ENCODE results near the gene PIAS1. TPM values are rescaled to one million over a fixed set of nuclear protein-coding genes. Genes with fewer than 3 reads are reported as not detected.
"Not testable (repeated sequence)": the region's sequence is repeated elsewhere in the genome, so short reads cannot be mapped to it uniquely, and the experiment has no call there.

The PIAS1 gene
- 46.5 TPM for polyA plus RNA-seq
- long read RNA-seq, donor 1, full-length matches to known transcripts, result 2 of 7 reads
- long read RNA-seq, donor 1, partial matches to known transcripts, result 5 of 7 reads
- long read RNA-seq, donor 1, other reads (novel, unspliced or antisense), result 0 of 7 reads
- long read RNA-seq, donor 2, full-length matches to known transcripts, result 4 of 819 reads
- long read RNA-seq, donor 2, partial matches to known transcripts, result 747 of 819 reads
- long read RNA-seq, donor 2, other reads (novel, unspliced or antisense), result 68 of 819 reads
- long read RNA-seq, donor 3, result 0 reads
- long read RNA-seq, donor 4, partial matches to known transcripts, result 40 of 75 reads
- long read RNA-seq, donor 4, other reads (novel, unspliced or antisense), result 35 of 75 reads
- long read RNA-seq, donor 5, full-length matches to known transcripts, result 8 of 179 reads
- long read RNA-seq, donor 5, partial matches to known transcripts, result 76 of 179 reads
- long read RNA-seq, donor 5, other reads (novel, unspliced or antisense), result 95 of 179 reads
- long read RNA-seq, donor 6, full-length matches to known transcripts, result 7 of 526 reads
- long read RNA-seq, donor 6, partial matches to known transcripts, result 426 of 526 reads
- long read RNA-seq, donor 6, other reads (novel, unspliced or antisense), result 93 of 526 reads
- long read RNA-seq, donor 7, full-length matches to known transcripts, result 2 of 15 reads
- long read RNA-seq, donor 7, partial matches to known transcripts, result 13 of 15 reads
- long read RNA-seq, donor 7, other reads (novel, unspliced or antisense), result 0 of 15 reads
- long read RNA-seq, donor 8, full-length matches to known transcripts, result 9 of 26 reads
- long read RNA-seq, donor 8, partial matches to known transcripts, result 17 of 26 reads
- long read RNA-seq, donor 8, other reads (novel, unspliced or antisense), result 0 of 26 reads
- long read RNA-seq, donor 9, full-length matches to known transcripts, result 8 of 30 reads
- long read RNA-seq, donor 9, partial matches to known transcripts, result 22 of 30 reads
- long read RNA-seq, donor 9, other reads (novel, unspliced or antisense), result 0 of 30 reads
- long read RNA-seq, donor 10, full-length matches to known transcripts, result 7 of 39 reads
- long read RNA-seq, donor 10, partial matches to known transcripts, result 32 of 39 reads
- long read RNA-seq, donor 10, other reads (novel, unspliced or antisense), result 0 of 39 reads
- long read RNA-seq, donor 11, full-length matches to known transcripts, result 6 of 432 reads
- long read RNA-seq, donor 11, partial matches to known transcripts, result 215 of 432 reads
- long read RNA-seq, donor 11, other reads (novel, unspliced or antisense), result 211 of 432 reads

DNA sequence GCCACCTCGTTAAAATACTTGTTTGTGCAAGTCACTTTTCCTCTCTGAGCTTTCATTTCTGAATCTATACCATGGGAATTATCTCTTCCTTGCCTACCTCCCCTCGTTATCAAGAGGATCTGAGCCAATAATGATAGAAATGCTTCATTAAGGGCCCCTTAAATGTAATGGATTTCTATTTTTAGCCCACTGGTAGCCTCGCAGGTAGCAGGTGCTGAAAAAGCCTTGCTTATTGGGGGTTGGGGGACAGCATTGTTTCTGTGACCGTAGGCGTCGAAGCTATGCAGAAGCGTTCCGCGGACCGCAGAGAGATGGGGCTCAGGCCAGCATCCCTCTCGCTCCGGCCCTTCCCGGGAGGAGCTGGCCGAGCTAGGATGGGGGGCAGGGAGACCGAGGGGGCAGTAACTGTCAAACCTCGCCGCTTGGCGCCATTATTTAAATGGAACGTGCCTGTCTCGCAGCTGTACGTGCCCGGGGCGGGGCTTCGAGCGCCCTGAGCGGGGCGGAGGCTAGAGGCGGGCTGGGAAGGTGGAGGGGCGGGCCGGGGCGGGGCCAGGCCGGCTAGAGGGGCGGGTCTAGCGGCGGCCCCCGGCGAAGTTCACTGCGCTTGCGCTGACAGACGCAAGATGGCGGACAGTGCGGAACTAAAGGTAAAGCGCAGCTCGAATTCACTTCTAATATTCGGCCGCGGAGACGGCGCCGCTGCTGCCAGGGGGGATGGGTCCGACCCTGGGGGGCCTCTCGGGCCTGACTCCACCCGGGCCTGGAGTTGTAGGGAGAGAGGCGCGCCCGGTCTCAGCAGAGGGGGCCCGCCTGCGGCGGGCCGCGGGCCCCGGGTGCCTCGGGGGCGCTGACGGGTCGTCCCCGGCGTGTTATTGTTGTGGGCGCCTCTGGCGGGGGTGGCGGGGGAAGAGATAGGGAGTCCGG lies at the start of gene PIAS1:
Gene PIAS1 (plus strand): TSS at position 615 of the 927 bp plus-strand sequence. CDS start 12 bp downstream, at position 627.
- Histone ChIP-seq H3K27ac (ENCODE audit: low read length) (peak within 1 kb of the TSS; percentile 88), H3K9me3 (ENCODE audit: control insufficient read depth, low read depth, low read length) (no peaks in the 10 kb centered on the region), H3K4me1 (ENCODE audit: control insufficient read depth, insufficient read depth, low read length) (peaks cover 4% of the 10 kb centered on the region), H3K4me3 (ENCODE audit: low read length) (peak within 1 kb of the TSS; percentile 96), H3K36me3 (ENCODE audit: control insufficient read depth, insufficient read depth, low read length) (no peaks in the 10 kb centered on the region), H3K27me3 (ENCODE audit: control insufficient read depth, insufficient read depth, low read length) (no peaks in the 10 kb centered on the region)
- 25% methylated on average over 1 of the region's 72 CpGs for WGBS (ENCODE audit: insufficient coverage, low lambda C conversion rate)
- DNase-seq, result peak; percentile 93

DNA sequence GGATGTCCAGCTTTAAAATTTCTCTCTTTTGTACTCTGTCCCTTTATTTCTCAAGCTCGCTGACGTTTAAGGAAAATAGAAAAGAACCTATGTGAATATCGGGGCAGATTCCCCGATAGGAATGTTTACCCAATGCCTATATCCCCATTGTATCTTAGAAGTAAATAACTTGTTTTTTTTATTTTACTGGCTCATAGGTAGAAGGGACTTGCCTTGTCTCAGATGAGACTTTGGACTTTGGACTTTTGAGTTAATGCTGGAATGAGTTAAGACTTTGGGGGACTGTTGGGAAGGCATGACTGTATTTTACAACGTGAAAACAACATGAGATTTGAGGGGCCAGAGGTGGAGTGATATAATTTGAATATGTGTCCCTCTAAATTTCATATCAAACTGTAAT lies 46.5 kb upstream of the PIAS1 start:
- H3K9me3 ChIP-seq (ENCODE audit: control insufficient read depth, low read depth, low read length); H3K4me1 ChIP-seq (ENCODE audit: control insufficient read depth, insufficient read depth, low read length); H3K36me3 ChIP-seq (ENCODE audit: control insufficient read depth, insufficient read depth, low read length); H3K27ac ChIP-seq (ENCODE audit: low read length); H3K4me3 ChIP-seq (ENCODE audit: low read length); H3K27me3 ChIP-seq (ENCODE audit: control insufficient read depth, insufficient read depth, low read length): not testable (repeated sequence)
- DNase-seq, result peak in 1 of 2 donors; percentile 35
- WGBS (ENCODE audit: insufficient coverage, low lambda C conversion rate), result 76% methylated on average over 4 of the region's 5 CpGs

DNA sequence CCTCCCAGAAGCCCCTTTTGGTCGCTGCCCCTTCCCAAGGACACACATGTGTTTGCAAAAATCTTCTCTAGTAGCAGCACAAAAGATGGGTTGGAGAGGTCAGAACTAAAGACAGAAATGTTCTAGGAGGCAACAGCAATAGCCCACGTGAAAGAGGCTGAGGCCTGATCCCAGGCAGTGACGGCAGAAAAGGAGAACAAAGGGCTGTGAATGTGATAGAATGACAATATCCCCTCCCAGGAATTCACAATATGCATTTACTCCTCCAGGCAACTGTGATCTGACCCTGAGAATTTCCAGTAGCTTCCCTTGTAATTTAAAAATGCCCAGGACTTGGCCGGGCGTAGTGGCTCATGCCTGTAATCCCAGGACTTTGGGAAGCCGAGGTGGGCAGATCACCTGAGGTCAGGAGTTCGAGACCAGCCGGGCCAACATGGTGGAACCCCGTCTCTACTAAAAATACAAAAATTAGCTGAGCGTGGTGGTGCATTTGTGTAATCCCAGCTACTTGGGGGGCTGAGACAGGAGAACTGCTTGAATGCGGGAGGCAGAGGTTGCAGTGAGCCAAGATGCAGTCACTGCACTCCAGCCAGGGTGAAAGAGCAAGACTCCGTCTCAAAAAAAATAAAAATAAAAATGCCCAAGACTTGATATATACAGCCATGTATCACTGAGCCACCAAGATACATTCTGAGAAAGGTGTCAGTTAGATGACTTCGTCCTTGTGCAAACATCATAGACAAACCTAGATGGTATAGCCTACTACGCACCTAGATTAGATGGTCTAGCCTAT lies 43.6 kb upstream of the PIAS1 start:
- peaks cover 11% of the 10 kb centered on the region for H3K4me1 ChIP-seq (ENCODE audit: control insufficient read depth, insufficient read depth, low read length)
- no peak overlapping the region for H3K27ac ChIP-seq (ENCODE audit: low read length)
- H3K4me3 ChIP-seq (ENCODE audit: low read length), result no peak overlapping the region
- H3K36me3 ChIP-seq (ENCODE audit: control insufficient read depth, insufficient read depth, low read length), result no peaks in the 10 kb centered on the region
- no peaks in the 10 kb centered on the region for H3K27me3 ChIP-seq (ENCODE audit: control insufficient read depth, insufficient read depth, low read length)
- H3K9me3 ChIP-seq (ENCODE audit: control insufficient read depth, low read depth, low read length), result peaks cover 4% of the 10 kb centered on the region
- WGBS (ENCODE audit: insufficient coverage, low lambda C conversion rate), result 100% methylated on average over 2 of the region's 14 CpGs
- no peak for DNase-seq

DNA sequence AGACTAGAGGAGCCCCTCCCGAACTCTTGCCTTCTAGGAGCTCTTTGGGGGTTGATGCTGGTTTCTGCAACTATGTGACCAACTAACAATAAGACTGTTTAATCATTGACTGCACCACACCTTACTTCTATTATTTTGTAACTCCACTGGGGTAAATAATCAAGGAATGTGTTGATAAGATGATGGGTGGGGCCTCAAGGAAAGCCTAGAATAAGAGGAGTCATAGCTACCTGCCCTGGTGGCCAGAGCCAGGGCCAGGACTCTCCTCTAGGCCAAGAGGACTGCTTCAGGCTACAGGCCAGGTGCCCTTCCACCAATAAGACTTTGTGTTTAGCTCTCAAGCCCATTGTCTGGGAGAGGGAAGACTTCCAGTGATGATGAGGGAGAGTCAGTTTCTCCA lies 41.2 kb upstream of the PIAS1 start:
- Histone ChIP-seq H3K9me3 (ENCODE audit: control insufficient read depth, low read depth, low read length) (no peaks in the 10 kb centered on the region), H3K4me3 (ENCODE audit: low read length) (no peak overlapping the region), H3K27me3 (ENCODE audit: control insufficient read depth, insufficient read depth, low read length) (no peaks in the 10 kb centered on the region), H3K4me1 (ENCODE audit: control insufficient read depth, insufficient read depth, low read length) (peaks cover 20% of the 10 kb centered on the region), H3K36me3 (ENCODE audit: control insufficient read depth, insufficient read depth, low read length) (no peaks in the 10 kb centered on the region), H3K27ac (ENCODE audit: low read length) (peak overlapping the region; percentile 69)
- WGBS (ENCODE audit: insufficient coverage, low lambda C conversion rate), result no CpG with 5 or more reads among the region's 1 CpG
- peak; percentile 72 to 89 for DNase-seq

DNA sequence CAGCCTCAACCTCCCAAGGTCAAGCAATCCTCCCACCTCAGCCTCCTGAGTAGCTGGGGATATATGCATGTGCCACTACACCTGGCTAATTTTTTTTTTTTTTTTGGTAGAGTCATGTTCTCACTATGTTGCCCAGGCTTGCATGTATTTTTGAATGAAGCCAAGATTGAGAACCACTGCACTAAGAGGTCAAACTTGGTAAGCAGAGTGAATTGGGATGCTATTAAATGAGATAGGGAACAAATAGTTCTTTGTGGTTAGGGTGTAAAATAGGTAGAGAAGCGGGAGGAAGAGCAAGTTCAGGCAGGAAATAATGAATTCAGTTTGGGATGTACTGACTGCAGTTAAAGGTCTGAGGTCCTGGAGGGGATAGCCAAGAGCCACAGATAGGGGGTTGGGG lies 39.9 kb upstream of the PIAS1 start:
- no peaks in the 10 kb centered on the region for H3K36me3 ChIP-seq (ENCODE audit: control insufficient read depth, insufficient read depth, low read length)
- H3K4me3 ChIP-seq (ENCODE audit: low read length), result no peak overlapping the region
- no CpG with 5 or more reads among the region's 1 CpG for WGBS (ENCODE audit: insufficient coverage, low lambda C conversion rate)

DNA sequence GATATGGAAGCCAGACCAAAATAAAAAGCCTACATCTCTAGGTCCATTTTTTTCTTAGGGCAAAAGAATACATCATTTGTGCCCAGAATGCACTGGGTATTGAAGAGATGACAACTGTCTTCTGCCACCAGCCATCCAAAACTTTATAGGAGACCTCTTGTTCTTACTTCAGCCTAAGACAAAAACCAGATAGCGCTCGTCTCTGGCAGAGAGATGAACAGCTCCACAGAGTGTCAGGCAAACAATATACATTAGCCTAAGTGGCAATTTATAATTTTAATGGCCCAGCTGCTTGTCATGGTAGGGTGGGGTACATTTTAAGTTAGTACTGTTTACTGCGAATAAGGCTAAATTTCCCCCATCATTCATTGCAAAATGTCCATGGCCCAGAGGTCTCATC lies 38.9 kb upstream of the PIAS1 start:
- Histone ChIP-seq H3K4me1 (ENCODE audit: control insufficient read depth, insufficient read depth, low read length) (peaks cover 20% of the 10 kb centered on the region), H3K4me3 (ENCODE audit: low read length) (no peak overlapping the region), H3K27me3 (ENCODE audit: control insufficient read depth, insufficient read depth, low read length) (no peaks in the 10 kb centered on the region), H3K9me3 (ENCODE audit: control insufficient read depth, low read depth, low read length) (no peaks in the 10 kb centered on the region), H3K36me3 (ENCODE audit: control insufficient read depth, insufficient read depth, low read length) (no peaks in the 10 kb centered on the region), H3K27ac (ENCODE audit: low read length) (no peak overlapping the region)
- no CpG with 5 or more reads among the region's 3 CpGs for WGBS (ENCODE audit: insufficient coverage, low lambda C conversion rate)
- no peak for DNase-seq

More for the DNA sequence above, 39.9 kb upstream of the PIAS1 start:
- no peak for DNase-seq
- H3K4me1 ChIP-seq (ENCODE audit: control insufficient read depth, insufficient read depth, low read length), result peaks cover 20% of the 10 kb centered on the region
- no peaks in the 10 kb centered on the region for H3K27me3 ChIP-seq (ENCODE audit: control insufficient read depth, insufficient read depth, low read length)
- H3K9me3 ChIP-seq (ENCODE audit: control insufficient read depth, low read depth, low read length), result no peaks in the 10 kb centered on the region
- no peak overlapping the region for H3K27ac ChIP-seq (ENCODE audit: low read length)

DNA sequence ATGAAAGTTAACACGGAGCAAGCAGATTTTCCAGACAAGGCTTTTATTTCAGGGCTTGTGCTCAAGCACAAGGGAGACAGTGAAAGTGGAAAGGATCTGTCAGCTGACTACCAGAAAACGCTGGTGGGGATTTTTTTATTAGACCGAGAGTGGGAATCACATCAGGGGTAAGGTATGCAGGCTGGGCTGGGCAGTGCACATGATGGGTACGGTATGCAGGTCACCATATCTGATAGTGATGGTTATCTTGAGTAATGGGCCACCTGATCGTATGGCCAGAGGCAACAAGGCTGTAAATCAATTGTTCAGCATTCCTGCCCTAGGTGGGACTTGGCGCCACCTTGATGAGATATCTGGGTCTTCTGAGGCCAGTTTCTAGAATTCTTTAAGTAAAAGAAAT lies 36.9 kb upstream of the PIAS1 start:
- WGBS (ENCODE audit: insufficient coverage, low lambda C conversion rate), result 50% methylated on average over 1 of the region's 6 CpGs
- Histone ChIP-seq H3K9me3 (ENCODE audit: control insufficient read depth, low read depth, low read length) (no peaks in the 10 kb centered on the region), H3K27me3 (ENCODE audit: control insufficient read depth, insufficient read depth, low read length) (no peaks in the 10 kb centered on the region), H3K36me3 (ENCODE audit: control insufficient read depth, insufficient read depth, low read length) (no peaks in the 10 kb centered on the region), H3K4me3 (ENCODE audit: low read length) (no peak overlapping the region), H3K27ac (ENCODE audit: low read length) (peak overlapping the region; percentile 86), H3K4me1 (ENCODE audit: control insufficient read depth, insufficient read depth, low read length) (peaks cover 20% of the 10 kb centered on the region)
- DNase-seq, result peak; percentile 79 to 81

DNA sequence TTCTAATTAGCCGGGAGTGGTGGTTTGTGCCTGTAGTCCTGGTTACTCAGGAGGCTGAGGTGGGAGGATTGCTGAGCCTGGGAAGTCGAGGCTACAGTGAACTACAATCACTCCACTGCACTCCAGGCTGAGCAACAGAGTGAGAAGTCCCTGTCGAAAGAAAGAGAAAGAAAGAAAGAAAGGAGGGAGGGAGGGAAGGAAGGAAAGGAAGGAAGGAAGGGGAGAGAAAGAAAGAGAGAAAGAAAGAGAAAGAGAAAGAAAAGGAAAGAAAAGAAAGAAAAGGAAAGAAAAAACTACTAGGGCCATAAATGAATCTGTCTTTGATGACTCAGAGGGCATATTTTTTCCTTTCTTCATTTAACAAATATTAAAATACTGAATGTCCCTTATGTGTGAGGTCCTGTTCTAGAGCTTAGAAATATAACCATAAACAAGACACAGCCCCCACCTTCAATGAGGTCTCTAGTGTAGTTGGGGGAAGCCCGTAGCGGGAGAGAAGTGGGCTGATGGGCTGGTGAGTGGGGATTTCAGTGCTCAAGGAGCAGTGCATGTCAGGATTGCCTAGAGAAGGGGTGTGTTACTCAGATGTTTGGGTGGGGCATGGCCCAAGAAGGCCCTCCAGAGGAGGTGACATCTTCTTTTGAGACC lies 35.2 kb upstream of the PIAS1 start:
- no peaks in the 10 kb centered on the region for H3K27me3 ChIP-seq (ENCODE audit: control insufficient read depth, insufficient read depth, low read length)
- peaks cover 9% of the 10 kb centered on the region for H3K4me1 ChIP-seq (ENCODE audit: control insufficient read depth, insufficient read depth, low read length)
- DNase-seq, result no peak
- H3K4me3 ChIP-seq (ENCODE audit: low read length), result no peak overlapping the region
- peak overlapping the region; percentile 86 for H3K27ac ChIP-seq (ENCODE audit: low read length)
- H3K9me3 ChIP-seq (ENCODE audit: control insufficient read depth, low read depth, low read length), result no peaks in the 10 kb centered on the region
- WGBS (ENCODE audit: insufficient coverage, low lambda C conversion rate), result 100% methylated on average over 2 of the region's 5 CpGs
- H3K36me3 ChIP-seq (ENCODE audit: control insufficient read depth, insufficient read depth, low read length), result no peaks in the 10 kb centered on the region
